Endothelial cell (in vitro differentiated cells): Measurements from ENCODE around the gene KCNMB2. TPM values are rescaled to one million over a fixed set of nuclear protein-coding genes. Genes with fewer than 3 reads are reported as not detected.

Source experiments
- DNase-seq: peaks from one replicate; pipeline ENCODE4 v3.0.0; 2021; ENCODE audit warnings: low spot score
- H3K27ac Mint-ChIP-seq: one replicate; pipeline ENCODE4 v1.8.0; 2021; ENCODE audit warnings: mixed read lengths, inconsistent platforms; ENCODE audit not compliant: unreplicated experiment
- H3K27me3 Mint-ChIP-seq: one replicate; pipeline ENCODE4 v1.8.0; 2021; ENCODE audit warnings: mild to moderate bottlenecking, moderate library complexity, mixed read lengths, inconsistent platforms; ENCODE audit not compliant: unreplicated experiment
- H3K36me3 Mint-ChIP-seq: one replicate; pipeline ENCODE4 v1.8.0; 2021; ENCODE audit warnings: mild to moderate bottlenecking, low read depth, mixed read lengths, inconsistent platforms; ENCODE audit not compliant: unreplicated experiment
- H3K4me1 Mint-ChIP-seq: one replicate; pipeline ENCODE4 v1.8.0; 2021; ENCODE audit warnings: mild to moderate bottlenecking, mixed read lengths, inconsistent platforms; ENCODE audit not compliant: unreplicated experiment
- H3K4me3 Mint-ChIP-seq: one replicate; pipeline ENCODE4 v1.8.0; 2021; ENCODE audit warnings: mild to moderate bottlenecking, mixed read lengths, inconsistent platforms; ENCODE audit not compliant: unreplicated experiment
- H3K9me3 Mint-ChIP-seq: one replicate; pipeline ENCODE4 v1.8.0; 2021; ENCODE audit warnings: mixed read lengths, inconsistent platforms; ENCODE audit not compliant: unreplicated experiment
- total RNA-seq: library from RNA; stranded (reverse); fragmentation: NEBNext Ultra II Directional; extraction: Animal tissue kit (Norgen Biotek cat#: 25700); gene quantifications from one replicate; pipeline ENCODE4 v1.2.1, GENCODE V29; 2021; ENCODE audit not compliant: unreplicated experiment
- TF ChIP-seq, protein P1 (sequence below): fragments of 200-600 bp; sonication (generic); IDR thresholded peaks from one replicate; pipeline ENCODE4 v1.5.0; 2021; ENCODE audit warnings: antibody characterized with exemption; ENCODE audit not compliant: unreplicated experiment

KCNMB2 gene
- total RNA-seq, 1 donor from 2014 or later, result not detected

DNA sequence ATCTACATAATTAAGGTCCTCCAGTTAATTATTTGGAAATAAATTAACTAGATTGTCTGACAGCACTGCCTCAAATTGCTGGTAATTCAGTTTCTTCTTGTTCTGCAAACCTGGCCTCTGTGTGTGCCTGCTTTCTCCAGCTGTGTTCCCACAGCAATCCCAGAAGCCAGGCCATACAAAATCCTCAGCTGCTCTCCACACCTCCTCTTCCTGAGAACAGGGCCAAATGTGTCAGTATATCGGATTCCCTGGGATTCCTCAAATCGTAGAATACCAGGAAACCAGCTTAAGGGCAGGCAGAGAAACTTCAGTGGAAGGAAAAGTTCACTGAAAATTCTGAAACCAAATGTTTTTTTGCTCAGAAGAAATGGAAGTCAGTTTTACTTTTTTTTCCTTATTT is 273.9 kb downstream of the KCNMB2 start:
- TF ChIP-seq, protein P1, sequence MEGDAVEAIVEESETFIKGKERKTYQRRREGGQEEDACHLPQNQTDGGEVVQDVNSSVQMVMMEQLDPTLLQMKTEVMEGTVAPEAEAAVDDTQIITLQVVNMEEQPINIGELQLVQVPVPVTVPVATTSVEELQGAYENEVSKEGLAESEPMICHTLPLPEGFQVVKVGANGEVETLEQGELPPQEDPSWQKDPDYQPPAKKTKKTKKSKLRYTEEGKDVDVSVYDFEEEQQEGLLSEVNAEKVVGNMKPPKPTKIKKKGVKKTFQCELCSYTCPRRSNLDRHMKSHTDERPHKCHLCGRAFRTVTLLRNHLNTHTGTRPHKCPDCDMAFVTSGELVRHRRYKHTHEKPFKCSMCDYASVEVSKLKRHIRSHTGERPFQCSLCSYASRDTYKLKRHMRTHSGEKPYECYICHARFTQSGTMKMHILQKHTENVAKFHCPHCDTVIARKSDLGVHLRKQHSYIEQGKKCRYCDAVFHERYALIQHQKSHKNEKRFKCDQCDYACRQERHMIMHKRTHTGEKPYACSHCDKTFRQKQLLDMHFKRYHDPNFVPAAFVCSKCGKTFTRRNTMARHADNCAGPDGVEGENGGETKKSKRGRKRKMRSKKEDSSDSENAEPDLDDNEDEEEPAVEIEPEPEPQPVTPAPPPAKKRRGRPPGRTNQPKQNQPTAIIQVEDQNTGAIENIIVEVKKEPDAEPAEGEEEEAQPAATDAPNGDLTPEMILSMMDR, result no peak
- Mint-ChIP-seq H3K4me1 (peaks cover 5% of the 10 kb centered on the region), H3K4me3 (no peak overlapping the region), H3K36me3 (no peaks in the 10 kb centered on the region), H3K27ac (no peak overlapping the region), H3K27me3 (no peaks in the 10 kb centered on the region), H3K9me3 (no peaks in the 10 kb centered on the region)
- DNase-seq, result no peak

DNA sequence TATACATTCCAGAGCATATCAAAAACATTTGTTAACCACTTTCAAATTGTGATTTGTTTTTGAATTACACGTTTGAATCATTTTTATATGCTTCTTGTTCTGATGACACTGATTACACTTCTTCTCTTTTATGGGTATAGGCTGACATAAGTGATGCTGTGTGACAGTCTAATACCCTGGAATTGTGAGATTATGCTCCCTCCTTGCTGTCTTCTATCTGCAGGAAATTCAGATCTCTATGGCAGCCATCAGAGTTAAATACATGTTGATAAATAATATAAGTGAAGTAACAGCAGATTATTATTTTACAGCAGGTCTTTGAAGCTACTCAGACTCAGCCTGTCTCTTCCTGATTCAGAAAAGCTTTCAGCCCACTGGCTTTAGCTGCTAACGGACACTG is 286.5 kb downstream of the KCNMB2 start:
- no peaks in the 10 kb centered on the region for H3K36me3 Mint-ChIP-seq
- no peaks in the 10 kb centered on the region for H3K27me3 Mint-ChIP-seq
- no peaks in the 10 kb centered on the region for H3K9me3 Mint-ChIP-seq
- no peak for DNase-seq
- no peak overlapping the region for H3K27ac Mint-ChIP-seq
- no peak overlapping the region for H3K4me3 Mint-ChIP-seq
- TF ChIP-seq, protein P1, result no peak
- H3K4me1 Mint-ChIP-seq, result no peaks in the 10 kb centered on the region

DNA sequence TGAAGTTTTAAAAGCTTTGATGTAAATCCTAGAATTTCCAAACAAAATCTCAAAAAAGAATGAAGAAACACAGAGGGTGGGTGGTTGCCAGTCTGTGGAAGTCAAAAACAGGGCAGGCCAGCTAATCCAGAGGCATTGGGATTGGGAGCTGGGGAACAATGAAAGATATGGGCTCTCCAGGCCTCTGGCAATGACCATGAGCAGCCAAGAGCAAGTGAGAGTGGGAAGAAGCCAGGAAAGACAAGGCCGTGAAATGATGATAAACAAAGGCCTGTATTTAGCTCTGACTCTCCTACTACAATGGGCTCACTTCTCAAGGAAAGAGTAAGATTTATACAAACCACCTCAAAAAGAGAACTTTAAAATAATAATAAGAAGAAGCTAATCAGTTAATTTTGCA is 286.9 kb downstream of the KCNMB2 start:
- H3K4me3 Mint-ChIP-seq, result no peak overlapping the region
- no peaks in the 10 kb centered on the region for H3K36me3 Mint-ChIP-seq
- TF ChIP-seq, protein P1, result no peak
- no peak overlapping the region for H3K27ac Mint-ChIP-seq
- no peaks in the 10 kb centered on the region for H3K4me1 Mint-ChIP-seq
- DNase-seq, result no peak
- H3K27me3 Mint-ChIP-seq, result no peaks in the 10 kb centered on the region
- H3K9me3 Mint-ChIP-seq, result no peaks in the 10 kb centered on the region

GRCh38 chr3:178823591-178824246 is 287.5 kb downstream of the KCNMB2 start:
- H3K36me3 Mint-ChIP-seq, result no peaks in the 10 kb centered on the region
- H3K4me3 Mint-ChIP-seq, result no peak overlapping the region
- DNase-seq, result no peak
- no peaks in the 10 kb centered on the region for H3K9me3 Mint-ChIP-seq
- H3K27ac Mint-ChIP-seq, result no peak overlapping the region
- H3K4me1 Mint-ChIP-seq, result no peaks in the 10 kb centered on the region
- no peaks in the 10 kb centered on the region for H3K27me3 Mint-ChIP-seq
- TF ChIP-seq, protein P1, result no peak

DNA sequence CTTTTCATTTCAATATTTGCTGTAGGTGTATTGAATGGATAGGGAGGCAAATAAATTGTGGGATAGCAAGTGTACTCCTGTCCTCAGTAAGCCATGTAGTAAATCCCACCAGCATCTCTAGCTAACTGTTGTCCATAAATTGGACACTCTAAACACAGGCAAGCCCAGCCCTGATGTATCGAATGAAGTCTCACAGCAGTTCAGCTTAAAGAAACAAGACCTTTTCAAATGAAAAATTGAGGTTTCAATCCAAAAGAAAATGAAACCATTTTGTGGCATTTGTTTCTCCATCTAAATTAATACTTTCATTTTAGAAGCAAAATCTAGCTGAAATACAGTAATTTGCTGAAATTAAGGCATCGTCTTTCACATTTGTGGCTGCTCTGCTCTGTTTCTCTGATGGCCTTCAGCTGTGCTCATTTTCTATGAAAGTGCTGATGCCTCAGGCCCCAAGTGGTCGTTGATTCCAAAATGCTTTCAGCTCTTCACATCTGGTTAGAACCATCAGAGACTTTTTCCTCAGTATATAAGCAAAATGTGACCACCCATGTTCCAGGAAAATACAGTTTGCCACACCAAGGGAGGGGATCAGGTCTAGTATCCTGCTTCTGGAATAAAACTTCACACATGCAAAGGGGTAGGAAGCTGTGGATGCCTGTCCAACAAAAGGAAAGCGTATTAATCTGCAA is 290.3 kb downstream of the KCNMB2 start:
- H3K4me1 Mint-ChIP-seq, result no peaks in the 10 kb centered on the region
- no peaks in the 10 kb centered on the region for H3K9me3 Mint-ChIP-seq
- no peak for DNase-seq
- TF ChIP-seq, protein P1, result no peak
- no peak overlapping the region for H3K4me3 Mint-ChIP-seq
- no peak overlapping the region for H3K27ac Mint-ChIP-seq
- H3K27me3 Mint-ChIP-seq, result no peaks in the 10 kb centered on the region
- no peaks in the 10 kb centered on the region for H3K36me3 Mint-ChIP-seq
